WTC11 (cell line): Measurements from ENCODE around the gene LDLRAD2. TPM values are rescaled to one million over a fixed set of nuclear protein-coding genes. Genes with fewer than 3 reads are reported as not detected.

ENCODE experiments used
- ATAC-seq: fragments of 200-7000 bp; cut with Tn5 transposase; 2 replicates; pipeline ENCODE4 v1.10.0; 2021; ENCODE audit warnings: mild to moderate bottlenecking, moderate library complexity
- CTCF ChIA-PET: fragments of 300-600 bp; sonication (Branson Sonifier 250); formaldehyde crosslinking; loops from one replicate; lab custom pipeline; 2021; ENCODE audit warnings: antibody characterized with exemption; lab: Charles Lee
- POLR2A ChIA-PET: fragments of 350-600 bp; sonication (Branson Sonifier 250); formaldehyde crosslinking; loops from one replicate; lab custom pipeline; 2021; ENCODE audit warnings: antibody characterized with exemption; lab: Charles Lee
- DNase-seq: peaks from one replicate; pipeline ENCODE4 v3.0.0; 2021; ENCODE audit warnings: low spot score
- H3K27ac Mint-ChIP-seq: 2 replicates; pipeline ENCODE4 v1.8.0; 2021; ENCODE audit warnings: mixed read lengths
- H3K27me3 Mint-ChIP-seq: 2 replicates; pipeline ENCODE4 v1.8.0; 2021; ENCODE audit warnings: low read depth, mild to moderate bottlenecking, moderate library complexity, mixed read lengths
- H3K36me3 Mint-ChIP-seq: 2 replicates; pipeline ENCODE4 v1.8.0; 2021; ENCODE audit warnings: mixed read lengths
- H3K4me1 Mint-ChIP-seq: 2 replicates; pipeline ENCODE4 v1.8.0; 2022; ENCODE audit warnings: mixed read lengths
- H3K4me3 Mint-ChIP-seq: 2 replicates; pipeline ENCODE4 v1.8.0; 2021; ENCODE audit warnings: mild to moderate bottlenecking, moderate library complexity, mixed read lengths
- H3K9me3 Mint-ChIP-seq: 2 replicates; pipeline ENCODE4 v1.8.0; 2021; ENCODE audit warnings: mixed read lengths
- ATF1 ChIP-seq: sonication (generic); formaldehyde crosslinking; IDR thresholded peaks from 2 replicates; pipeline ENCODE4 v1.8.1; 2023; ENCODE audit warnings: mild to moderate bottlenecking, moderate library complexity, missing genetic modification reagents
- ESRRA ChIP-seq: sonication (generic); formaldehyde crosslinking; IDR thresholded peaks from 2 replicates; pipeline ENCODE4 v1.8.1; 2022; ENCODE audit warnings: mild to moderate bottlenecking, missing genetic modification reagents, borderline replicate concordance
- ETV6 ChIP-seq: sonication (generic); formaldehyde crosslinking; IDR thresholded peaks from 2 replicates; pipeline ENCODE4 v1.8.1; 2022; ENCODE audit warnings: mild to moderate bottlenecking, missing genetic modification reagents
- GRHL2 ChIP-seq: fragments of 250-450 bp; sonication (Bioruptor Pico); IDR thresholded peaks from 2 replicates; pipeline ENCODE4 v1.8.0; 2022; ENCODE audit warnings: mild to moderate bottlenecking, moderate library complexity; ENCODE audit not compliant: insufficient replicate concordance, severe bottlenecking
- HMGA2 ChIP-seq: fragments of 250-450 bp; sonication (Bioruptor Pico); IDR thresholded peaks from 2 replicates; pipeline ENCODE4 v1.4.0; 2021; ENCODE audit warnings: mild to moderate bottlenecking, moderate library complexity
- IRF2 ChIP-seq: sonication (generic); formaldehyde crosslinking; IDR thresholded peaks from 2 replicates; pipeline ENCODE4 v1.8.0; 2022; ENCODE audit warnings: low read depth, missing genetic modification reagents, borderline replicate concordance
- NR1H2 ChIP-seq: sonication (generic); formaldehyde crosslinking; IDR thresholded peaks from 2 replicates; pipeline ENCODE4 v1.9.0; 2021; ENCODE audit warnings: mild to moderate bottlenecking, moderate library complexity, missing genetic modification reagents
- TCF7 ChIP-seq: sonication (generic); formaldehyde crosslinking; IDR thresholded peaks from 2 replicates; pipeline ENCODE4 v1.8.0; 2022; ENCODE audit warnings: mild to moderate bottlenecking, low read depth, missing genetic modification reagents, moderate library complexity
- TP53 ChIP-seq: sonication (generic); formaldehyde crosslinking; IDR thresholded peaks from 2 replicates; pipeline ENCODE4 v1.8.1; 2023; ENCODE audit warnings: mild to moderate bottlenecking, missing genetic modification reagents
- ZBTB21 ChIP-seq: sonication (generic); formaldehyde crosslinking; IDR thresholded peaks from 2 replicates; pipeline ENCODE4 v1.8.1; 2023; ENCODE audit warnings: mild to moderate bottlenecking, missing genetic modification reagents, borderline replicate concordance
- ZNF219 ChIP-seq: sonication (generic); formaldehyde crosslinking; IDR thresholded peaks from 2 replicates; pipeline ENCODE4 v1.8.0; 2023; ENCODE audit warnings: missing genetic modification reagents, mild to moderate bottlenecking, borderline replicate concordance
- ZNF232 ChIP-seq: sonication (generic); formaldehyde crosslinking; IDR thresholded peaks from 2 replicates; pipeline ENCODE4 v1.8.0; 2022; ENCODE audit warnings: mild to moderate bottlenecking, missing genetic modification reagents
- ZNF317 ChIP-seq: sonication (generic); formaldehyde crosslinking; IDR thresholded peaks from 2 replicates; pipeline ENCODE4 v1.8.1; 2023; ENCODE audit warnings: low read depth, mild to moderate bottlenecking, moderate library complexity, missing genetic modification reagents, borderline replicate concordance
- total RNA-seq: library from RNA; stranded (reverse); gene quantifications from 3 replicates; pipeline ENCODE4 v1.2.3, GENCODE V29; 2021
- TF ChIP-seq, protein P1 (sequence below): fragments of 250-450 bp; sonication (Bioruptor Pico); IDR thresholded peaks from 2 replicates; pipeline ENCODE4 v1.9.0; 2021; ENCODE audit warnings: moderate library complexity, mild to moderate bottlenecking, inconsistent platforms, borderline replicate concordance
- TF ChIP-seq, protein P2 (sequence below): fragments of 250-450 bp; sonication (Bioruptor Pico); IDR thresholded peaks from 2 replicates; pipeline ENCODE4 v2.1.2; 2022; ENCODE audit warnings: mild to moderate bottlenecking, moderate library complexity
- TF ChIP-seq, protein P3 (sequence below): sonication (generic); formaldehyde crosslinking; IDR thresholded peaks from 2 replicates; pipeline ENCODE4 v1.8.1; 2023; ENCODE audit warnings: mild to moderate bottlenecking, missing genetic modification reagents, moderate library complexity
- TF ChIP-seq, protein P4 (sequence below): sonication (generic); formaldehyde crosslinking; IDR thresholded peaks from 2 replicates; pipeline ENCODE4 v1.8.0; 2023; ENCODE audit warnings: missing genetic modification reagents, mild to moderate bottlenecking, borderline replicate concordance
- TF ChIP-seq, protein P5 (sequence below): sonication (generic); formaldehyde crosslinking; IDR thresholded peaks from 2 replicates; pipeline ENCODE4 v1.8.0; 2023; ENCODE audit warnings: missing genetic modification reagents
- TF ChIP-seq, protein P6 (sequence below): sonication (generic); formaldehyde crosslinking; IDR thresholded peaks from 2 replicates; pipeline ENCODE4 v1.8.1; 2022; ENCODE audit warnings: missing genetic modification reagents, borderline replicate concordance
- TF ChIP-seq, protein P7 (sequence below): sonication (generic); formaldehyde crosslinking; IDR thresholded peaks from 2 replicates; pipeline ENCODE4 v1.8.0; 2022; ENCODE audit warnings: mild to moderate bottlenecking, missing genetic modification reagents

The LDLRAD2 gene
- total RNA-seq, 1 experiment from 2014 or later: 0.63 TPM

DNA sequence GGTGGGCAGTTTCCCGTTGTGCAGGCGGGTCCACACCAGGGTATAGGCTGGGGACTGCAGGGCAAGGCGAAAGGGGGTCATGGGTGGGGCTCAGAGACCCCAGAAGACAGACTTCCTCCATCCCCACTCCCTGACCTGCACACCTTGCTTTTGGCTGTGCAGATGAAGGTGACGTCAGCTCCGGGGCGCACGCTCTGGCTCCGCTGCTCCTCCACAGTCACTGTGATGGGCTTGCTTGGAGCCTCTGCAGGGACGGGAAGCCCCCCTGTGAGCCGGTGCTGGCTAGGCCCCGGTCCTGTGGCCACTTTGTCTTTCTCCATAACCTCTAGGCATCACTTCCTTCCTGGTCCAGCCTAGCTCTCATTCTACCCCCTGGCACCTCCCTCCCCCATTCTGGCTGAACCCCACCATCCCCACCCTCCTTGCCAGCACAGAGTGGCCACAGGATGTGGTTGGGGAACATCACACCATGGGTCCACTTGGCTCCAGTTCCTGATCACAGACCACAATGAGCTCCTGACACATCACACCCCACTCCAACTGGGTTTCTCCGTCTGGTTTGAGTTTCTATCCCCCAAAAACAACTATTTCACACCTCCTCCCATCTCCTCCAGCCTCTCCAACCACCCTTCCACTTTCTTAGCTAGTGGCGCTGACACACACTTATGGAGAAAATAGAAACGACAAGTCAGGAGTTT lies 45.2 kb downstream of the LDLRAD2 start (continued):
- TF ChIP-seq ZBTB21 (CRISPR knock-in tag): no peak

DNA sequence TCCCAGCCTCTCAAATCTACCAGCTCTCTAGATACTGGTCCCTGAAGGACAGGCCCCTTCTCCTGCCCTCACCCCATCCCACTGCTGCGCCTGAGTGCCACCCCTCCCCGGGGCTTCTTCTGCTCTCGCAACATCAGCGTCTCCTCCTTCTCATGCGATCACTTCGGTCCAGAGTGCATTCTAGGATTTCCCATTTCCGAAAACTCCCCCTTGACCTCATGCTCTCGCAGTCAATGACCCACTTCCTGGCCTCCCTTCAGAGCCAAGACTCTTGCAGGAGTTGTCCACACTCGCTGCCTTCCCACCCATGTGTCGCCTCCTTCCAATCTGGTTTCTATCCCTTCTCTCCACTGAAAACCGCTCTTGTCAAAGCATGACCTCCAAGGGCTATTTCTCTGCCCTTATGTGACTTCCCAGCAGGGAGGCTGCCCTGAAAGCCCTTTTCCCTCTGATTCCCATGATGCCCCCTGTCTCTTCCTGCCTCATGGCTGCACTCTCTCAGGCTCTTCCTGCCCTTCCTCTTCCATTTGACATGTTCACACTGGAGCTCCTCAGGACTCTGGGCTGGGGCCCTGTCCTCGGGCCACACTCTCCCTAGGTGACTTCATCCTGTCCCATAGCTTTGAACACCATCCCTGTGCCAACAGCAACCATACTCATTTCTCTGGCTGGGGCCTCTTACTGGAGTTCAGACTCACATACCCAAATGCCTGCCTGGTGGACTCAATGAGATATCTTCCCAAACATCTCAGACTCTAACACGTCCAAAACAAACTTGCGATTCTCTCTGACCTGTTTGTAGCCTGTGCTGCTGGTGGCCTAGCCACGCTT lies 46.0 kb downstream of the LDLRAD2 start:
- POLR2A ChIA-PET: no interaction called here
- H3K4me1 Mint-ChIP-seq: no peaks in the 10 kb centered on the region
- no peaks in the 10 kb centered on the region for H3K9me3 Mint-ChIP-seq
- ATAC-seq (no peak), DNase-seq (no peak)
- H3K4me3 Mint-ChIP-seq: no peak overlapping the region
- no peaks in the 10 kb centered on the region for H3K27me3 Mint-ChIP-seq
- CTCF ChIA-PET: no interaction called here
- H3K36me3 Mint-ChIP-seq: peaks cover 50% of the 10 kb centered on the region
- peak overlapping the region; percentile 37 for H3K27ac Mint-ChIP-seq
- no peak for TF ChIP-seq GRHL2
- no peak for TF ChIP-seq ATF1 (CRISPR knock-in tag)
- TF ChIP-seq ESRRA (CRISPR knock-in tag): no peak
- no peak for TF ChIP-seq ZNF219
- TF ChIP-seq, protein P1, sequence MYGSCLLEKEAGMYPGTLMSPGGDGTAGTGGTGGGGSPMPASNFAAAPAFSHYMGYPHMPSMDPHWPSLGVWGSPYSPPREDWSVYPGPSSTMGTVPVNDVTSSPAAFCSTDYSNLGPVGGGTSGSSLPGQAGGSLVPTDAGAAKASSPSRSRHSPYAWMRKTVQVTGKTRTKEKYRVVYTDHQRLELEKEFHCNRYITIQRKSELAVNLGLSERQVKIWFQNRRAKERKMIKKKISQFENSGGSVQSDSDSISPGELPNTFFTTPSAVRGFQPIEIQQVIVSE: no peak
- TF ChIP-seq ZNF232 (CRISPR knock-in tag): no peak
- TF ChIP-seq, protein P2, sequence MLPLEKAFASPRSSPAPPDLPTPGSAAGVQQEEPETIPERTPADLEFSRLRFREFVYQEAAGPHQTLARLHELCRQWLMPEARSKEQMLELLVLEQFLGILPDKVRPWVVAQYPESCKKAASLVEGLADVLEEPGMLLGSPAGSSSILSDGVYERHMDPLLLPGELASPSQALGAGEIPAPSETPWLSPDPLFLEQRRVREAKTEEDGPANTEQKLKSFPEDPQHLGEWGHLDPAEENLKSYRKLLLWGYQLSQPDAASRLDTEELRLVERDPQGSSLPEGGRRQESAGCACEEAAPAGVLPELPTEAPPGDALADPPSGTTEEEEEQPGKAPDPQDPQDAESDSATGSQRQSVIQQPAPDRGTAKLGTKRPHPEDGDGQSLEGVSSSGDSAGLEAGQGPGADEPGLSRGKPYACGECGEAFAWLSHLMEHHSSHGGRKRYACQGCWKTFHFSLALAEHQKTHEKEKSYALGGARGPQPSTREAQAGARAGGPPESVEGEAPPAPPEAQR (CRISPR knock-in tag): no peak
- TF ChIP-seq, protein P3, sequence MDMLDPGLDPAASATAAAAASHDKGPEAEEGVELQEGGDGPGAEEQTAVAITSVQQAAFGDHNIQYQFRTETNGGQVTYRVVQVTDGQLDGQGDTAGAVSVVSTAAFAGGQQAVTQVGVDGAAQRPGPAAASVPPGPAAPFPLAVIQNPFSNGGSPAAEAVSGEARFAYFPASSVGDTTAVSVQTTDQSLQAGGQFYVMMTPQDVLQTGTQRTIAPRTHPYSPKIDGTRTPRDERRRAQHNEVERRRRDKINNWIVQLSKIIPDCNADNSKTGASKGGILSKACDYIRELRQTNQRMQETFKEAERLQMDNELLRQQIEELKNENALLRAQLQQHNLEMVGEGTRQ: no peak
- TF ChIP-seq TP53: no peak
- TF ChIP-seq, protein P4, sequence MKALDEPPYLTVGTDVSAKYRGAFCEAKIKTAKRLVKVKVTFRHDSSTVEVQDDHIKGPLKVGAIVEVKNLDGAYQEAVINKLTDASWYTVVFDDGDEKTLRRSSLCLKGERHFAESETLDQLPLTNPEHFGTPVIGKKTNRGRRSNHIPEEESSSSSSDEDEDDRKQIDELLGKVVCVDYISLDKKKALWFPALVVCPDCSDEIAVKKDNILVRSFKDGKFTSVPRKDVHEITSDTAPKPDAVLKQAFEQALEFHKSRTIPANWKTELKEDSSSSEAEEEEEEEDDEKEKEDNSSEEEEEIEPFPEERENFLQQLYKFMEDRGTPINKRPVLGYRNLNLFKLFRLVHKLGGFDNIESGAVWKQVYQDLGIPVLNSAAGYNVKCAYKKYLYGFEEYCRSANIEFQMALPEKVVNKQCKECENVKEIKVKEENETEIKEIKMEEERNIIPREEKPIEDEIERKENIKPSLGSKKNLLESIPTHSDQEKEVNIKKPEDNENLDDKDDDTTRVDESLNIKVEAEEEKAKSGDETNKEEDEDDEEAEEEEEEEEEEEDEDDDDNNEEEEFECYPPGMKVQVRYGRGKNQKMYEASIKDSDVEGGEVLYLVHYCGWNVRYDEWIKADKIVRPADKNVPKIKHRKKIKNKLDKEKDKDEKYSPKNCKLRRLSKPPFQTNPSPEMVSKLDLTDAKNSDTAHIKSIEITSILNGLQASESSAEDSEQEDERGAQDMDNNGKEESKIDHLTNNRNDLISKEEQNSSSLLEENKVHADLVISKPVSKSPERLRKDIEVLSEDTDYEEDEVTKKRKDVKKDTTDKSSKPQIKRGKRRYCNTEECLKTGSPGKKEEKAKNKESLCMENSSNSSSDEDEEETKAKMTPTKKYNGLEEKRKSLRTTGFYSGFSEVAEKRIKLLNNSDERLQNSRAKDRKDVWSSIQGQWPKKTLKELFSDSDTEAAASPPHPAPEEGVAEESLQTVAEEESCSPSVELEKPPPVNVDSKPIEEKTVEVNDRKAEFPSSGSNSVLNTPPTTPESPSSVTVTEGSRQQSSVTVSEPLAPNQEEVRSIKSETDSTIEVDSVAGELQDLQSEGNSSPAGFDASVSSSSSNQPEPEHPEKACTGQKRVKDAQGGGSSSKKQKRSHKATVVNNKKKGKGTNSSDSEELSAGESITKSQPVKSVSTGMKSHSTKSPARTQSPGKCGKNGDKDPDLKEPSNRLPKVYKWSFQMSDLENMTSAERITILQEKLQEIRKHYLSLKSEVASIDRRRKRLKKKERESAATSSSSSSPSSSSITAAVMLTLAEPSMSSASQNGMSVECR (CRISPR knock-in tag): no peak
- TF ChIP-seq IRF2 (CRISPR knock-in tag): no peak
- TF ChIP-seq, protein P5, sequence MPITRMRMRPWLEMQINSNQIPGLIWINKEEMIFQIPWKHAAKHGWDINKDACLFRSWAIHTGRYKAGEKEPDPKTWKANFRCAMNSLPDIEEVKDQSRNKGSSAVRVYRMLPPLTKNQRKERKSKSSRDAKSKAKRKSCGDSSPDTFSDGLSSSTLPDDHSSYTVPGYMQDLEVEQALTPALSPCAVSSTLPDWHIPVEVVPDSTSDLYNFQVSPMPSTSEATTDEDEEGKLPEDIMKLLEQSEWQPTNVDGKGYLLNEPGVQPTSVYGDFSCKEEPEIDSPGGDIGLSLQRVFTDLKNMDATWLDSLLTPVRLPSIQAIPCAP (CRISPR knock-in tag): no peak
- TF ChIP-seq, all 79 proteins: peak for 0

DNA sequence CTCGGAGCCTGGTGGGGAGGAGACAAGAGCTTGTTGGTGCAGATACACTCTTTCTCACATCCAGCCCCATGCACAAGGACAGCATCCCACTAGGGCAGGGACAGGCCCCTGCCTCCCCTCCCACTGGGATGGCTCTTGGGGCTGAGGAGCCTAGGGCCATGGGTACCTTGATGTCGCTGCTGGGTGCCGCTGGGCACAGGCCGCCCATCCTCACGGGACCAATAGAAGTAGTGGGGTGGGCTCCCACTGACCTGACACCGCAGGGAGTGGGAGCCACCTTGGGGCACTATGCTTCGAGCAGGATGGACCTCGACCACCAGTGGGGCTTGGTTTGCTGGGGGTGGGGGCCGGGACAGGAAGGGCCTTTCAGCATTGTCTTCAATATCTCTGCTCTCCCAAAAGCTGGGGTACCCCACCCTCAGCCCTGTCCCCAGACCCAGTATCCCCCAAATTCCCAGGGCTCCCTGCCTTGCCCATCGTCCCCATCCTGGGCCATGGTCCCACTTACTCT lies 47.7 kb downstream of the LDLRAD2 start:
- Mint-ChIP-seq H3K36me3 (peaks cover 55% of the 10 kb centered on the region), H3K9me3 (no peaks in the 10 kb centered on the region), H3K27me3 (no peaks in the 10 kb centered on the region), H3K27ac (no peak overlapping the region), H3K4me3 (no peak overlapping the region), H3K4me1 (no peaks in the 10 kb centered on the region)
- ATAC-seq (no peak), DNase-seq (no peak)
- CTCF ChIA-PET: no interaction called here
- POLR2A ChIA-PET: no interaction called here
- TF ChIP-seq NR1H2 (CRISPR knock-in tag) (no peak), HMGA2 (CRISPR knock-in tag) (no peak), ZNF317 (no peak), TCF7 (CRISPR knock-in tag) (no peak), ETV6 (CRISPR knock-in tag) (no peak)
- TF ChIP-seq, protein P6, sequence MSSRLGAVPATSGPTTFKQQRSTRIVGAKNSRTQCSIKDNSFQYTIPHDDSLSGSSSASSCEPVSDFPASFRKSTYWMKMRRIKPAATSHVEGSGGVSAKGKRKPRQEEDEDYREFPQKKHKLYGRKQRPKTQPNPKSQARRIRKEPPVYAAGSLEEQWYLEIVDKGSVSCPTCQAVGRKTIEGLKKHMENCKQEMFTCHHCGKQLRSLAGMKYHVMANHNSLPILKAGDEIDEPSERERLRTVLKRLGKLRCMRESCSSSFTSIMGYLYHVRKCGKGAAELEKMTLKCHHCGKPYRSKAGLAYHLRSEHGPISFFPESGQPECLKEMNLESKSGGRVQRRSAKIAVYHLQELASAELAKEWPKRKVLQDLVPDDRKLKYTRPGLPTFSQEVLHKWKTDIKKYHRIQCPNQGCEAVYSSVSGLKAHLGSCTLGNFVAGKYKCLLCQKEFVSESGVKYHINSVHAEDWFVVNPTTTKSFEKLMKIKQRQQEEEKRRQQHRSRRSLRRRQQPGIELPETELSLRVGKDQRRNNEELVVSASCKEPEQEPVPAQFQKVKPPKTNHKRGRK (CRISPR knock-in tag): no peak
- TF ChIP-seq, protein P7, sequence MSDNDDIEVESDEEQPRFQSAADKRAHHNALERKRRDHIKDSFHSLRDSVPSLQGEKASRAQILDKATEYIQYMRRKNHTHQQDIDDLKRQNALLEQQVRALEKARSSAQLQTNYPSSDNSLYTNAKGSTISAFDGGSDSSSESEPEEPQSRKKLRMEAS (CRISPR knock-in tag): no peak
- TF ChIP-seq, protein P3: no peak
